ENCODE data around the gene UQCRHL.
"Not testable (repeated sequence)": the region's sequence is repeated elsewhere in the genome, so short reads cannot be mapped to it uniquely, and the experiment has no call there.

UQCRHL gene

GRCh38 chr1:15833842-15834405 lies 26.5 kb upstream of the UQCRHL start:
- no peak for TF ChIP-seq CTCF (IDR thresholded peaks at IDR 0.05; ENCODE audit: borderline replicate concordance, insufficient read depth, low read depth, low read length)
- H3K4me3 ChIP-seq (ENCODE audit: low read depth, low read length): peak overlapping the region; percentile 83

GRCh38 chr1:15833069-15833679 lies 25.7 kb upstream of the UQCRHL start:
- TF ChIP-seq CTCF (IDR thresholded peaks at IDR 0.05; ENCODE audit: borderline replicate concordance, insufficient read depth, low read depth, low read length): no peak
- H3K4me3 ChIP-seq (ENCODE audit: low read depth, low read length): peak overlapping the region; percentile 83

- TF ChIP-seq CTCF (IDR thresholded peaks at IDR 0.05; ENCODE audit: borderline replicate concordance, insufficient read depth, low read depth, low read length): no peak
- no peak overlapping the region for H3K4me3 ChIP-seq (ENCODE audit: low read depth, low read length)
Observed at GRCh38 chr1:15830258-15830657, 22.8 kb upstream of the UQCRHL start.

- H3K4me3 ChIP-seq (ENCODE audit: low read depth, low read length): not testable (repeated sequence)
Observed at GRCh38 chr1:15828931-15829330, 21.5 kb upstream of the UQCRHL start.

GRCh38 chr1:15827567-15827966 lies 20.1 kb upstream of the UQCRHL start:
- H3K4me3 ChIP-seq (ENCODE audit: low read depth, low read length): not testable (repeated sequence)

GRCh38 chr1:15826810-15827507 lies 19.5 kb upstream of the UQCRHL start:
- H3K4me3 ChIP-seq (ENCODE audit: low read depth, low read length): no peak overlapping the region
- no peak for TF ChIP-seq CTCF (IDR thresholded peaks at IDR 0.05; ENCODE audit: borderline replicate concordance, insufficient read depth, low read depth, low read length)

GRCh38 chr1:15825800-15826199 lies 18.4 kb upstream of the UQCRHL start:
- TF ChIP-seq CTCF (IDR thresholded peaks at IDR 0.05; ENCODE audit: borderline replicate concordance, insufficient read depth, low read depth, low read length): no peak
- no peak overlapping the region for H3K4me3 ChIP-seq (ENCODE audit: low read depth, low read length)

GRCh38 chr1:15820478-15820877 lies 13.0 kb upstream of the UQCRHL start:
- no peak overlapping the region for H3K4me3 ChIP-seq (ENCODE audit: low read depth, low read length)
- no peak for TF ChIP-seq CTCF (IDR thresholded peaks at IDR 0.05; ENCODE audit: borderline replicate concordance, insufficient read depth, low read depth, low read length)
